NCI-H1105 (cell line): ENCODE measurements around the gene TOX2.

Source experiments
- DNase-seq: peaks from one replicate; lab custom pipeline; 2025; lab: John Stamatoyannopoulos, UW

The TOX2 gene

GRCh38 chr20:43915211-43916072, 790 bp downstream of the TOX2 start:
- no peak for DNase-seq

DNA sequence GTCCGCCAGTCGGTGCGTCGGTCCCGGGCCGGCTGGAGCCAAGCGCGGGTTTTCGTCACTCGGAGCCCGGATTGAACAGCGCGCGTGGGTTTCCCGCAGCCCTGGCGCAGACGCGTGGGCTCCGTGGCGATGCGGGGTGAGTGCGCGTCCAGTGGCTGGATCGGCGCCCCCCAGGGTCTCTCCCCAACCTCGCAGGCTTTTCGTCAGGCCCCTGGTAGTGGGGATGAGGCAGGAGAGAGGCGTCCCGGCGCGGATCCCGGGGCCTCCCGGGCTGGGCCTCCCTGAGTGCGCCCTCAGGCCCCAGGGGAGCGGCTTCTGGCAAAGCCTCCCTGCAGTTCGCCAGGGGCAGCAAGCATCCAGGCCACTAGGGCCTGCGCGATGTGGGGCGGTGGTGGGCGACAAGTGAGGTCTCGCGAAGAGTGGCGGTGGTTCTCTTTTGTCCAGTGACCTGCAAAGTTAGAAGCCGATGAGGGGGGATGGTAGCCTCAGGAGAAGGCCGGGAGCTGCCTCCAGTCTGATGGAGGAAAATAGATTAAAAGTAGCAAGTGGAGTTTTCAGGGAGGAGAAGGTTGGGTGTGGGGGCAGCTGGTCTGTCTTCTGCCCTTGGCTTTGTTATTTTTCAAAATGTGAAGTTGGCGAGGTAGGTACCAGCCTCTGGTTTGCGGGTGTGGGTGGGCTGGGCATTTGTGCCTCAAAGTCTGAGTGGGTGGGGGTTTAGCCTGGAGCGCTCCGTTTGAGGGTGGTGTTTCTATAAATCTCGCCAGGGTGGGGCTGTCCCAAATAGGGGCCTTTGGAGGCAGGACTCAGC, 1.6 kb downstream of the TOX2 start:
- no peak for DNase-seq

- DNase-seq, result no peak
These were observed 2.3 kb downstream of the TOX2 start for GRCh38 chr20:43916881-43917371.

DNA sequence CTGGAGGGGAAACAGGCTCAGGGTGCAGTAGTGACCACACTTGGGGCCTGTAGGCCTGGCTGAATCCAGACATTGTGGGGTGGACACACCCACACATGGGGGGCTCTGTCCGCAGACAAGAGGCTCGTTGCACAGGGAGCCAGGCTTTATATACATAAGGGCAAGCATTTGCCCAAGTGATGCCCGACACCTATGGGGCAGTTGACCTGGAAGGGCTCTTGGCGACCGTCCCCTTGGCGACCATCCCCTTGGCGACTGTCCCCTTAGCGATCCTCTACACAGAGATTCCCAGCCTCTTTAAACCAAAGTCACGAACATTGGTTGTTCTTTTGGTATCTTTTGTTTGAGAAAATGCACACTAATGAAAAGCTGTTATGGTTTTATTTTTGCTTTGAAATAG, 2.7 kb downstream of the TOX2 start:
- peak; percentile 33 for DNase-seq

DNA sequence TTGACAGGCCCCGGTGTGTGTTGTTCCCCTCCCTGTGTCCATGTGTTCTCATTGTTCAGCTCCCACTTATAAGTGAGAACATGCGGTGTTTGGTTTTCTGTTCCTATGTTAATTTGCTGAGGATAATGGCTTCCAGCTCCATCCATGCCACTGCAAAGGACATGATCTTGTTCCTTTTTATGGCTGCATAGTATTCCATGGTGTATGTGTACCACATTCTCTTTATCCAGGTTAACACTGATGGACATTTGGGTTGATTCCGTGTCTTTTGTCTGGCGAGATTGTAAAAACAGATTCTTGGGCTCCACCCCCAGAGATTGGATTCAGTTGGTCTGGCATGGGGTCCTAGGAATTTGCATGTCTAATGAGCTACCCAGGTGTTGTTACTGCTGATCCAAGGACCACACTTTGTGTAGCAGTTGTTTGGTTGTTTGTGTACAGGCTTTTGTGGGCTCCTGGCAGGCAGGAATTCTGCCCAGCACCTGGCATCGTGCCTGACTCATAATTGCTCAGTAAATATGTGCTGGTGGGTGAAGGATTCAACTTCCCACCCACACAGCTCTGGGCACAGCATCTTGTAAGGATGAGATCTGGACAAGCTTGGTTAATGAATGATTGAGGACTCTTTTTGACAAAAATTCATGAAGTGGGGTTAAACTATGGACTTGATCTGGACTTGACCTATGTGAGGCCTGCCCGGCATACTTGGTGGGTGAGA, 5.2 kb downstream of the TOX2 start:
- DNase-seq, result peak; percentile 17

DNA sequence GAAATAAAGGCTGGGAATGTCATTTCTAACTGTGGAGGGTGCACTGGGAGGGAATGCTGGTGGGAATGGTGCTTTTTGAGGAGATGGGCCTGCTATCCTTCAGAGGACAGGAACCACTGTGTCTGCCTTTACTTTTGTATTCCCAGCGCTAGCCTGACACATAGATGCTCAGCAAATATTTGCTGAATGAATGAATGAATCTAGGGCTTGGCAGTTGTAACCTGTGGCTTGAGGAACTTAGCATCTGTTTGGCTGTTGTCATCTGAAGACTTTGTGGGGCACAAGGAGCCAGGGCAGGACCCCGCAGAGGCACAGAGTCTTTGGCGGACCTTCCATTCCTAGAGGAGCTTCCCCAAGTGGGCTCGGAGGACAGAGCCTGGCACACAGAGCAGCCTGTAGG, 6.1 kb downstream of the TOX2 start:
- DNase-seq, result no peak

GRCh38 chr20:43921227-43921780, 6.7 kb downstream of the TOX2 start:
- DNase-seq, result no peak

- DNase-seq, result no peak
These were observed 8.0 kb downstream of the TOX2 start for GRCh38 chr20:43922614-43923013.

- DNase-seq, result no peak
These were observed 8.7 kb downstream of the TOX2 start for GRCh38 chr20:43923322-43923721.

DNA sequence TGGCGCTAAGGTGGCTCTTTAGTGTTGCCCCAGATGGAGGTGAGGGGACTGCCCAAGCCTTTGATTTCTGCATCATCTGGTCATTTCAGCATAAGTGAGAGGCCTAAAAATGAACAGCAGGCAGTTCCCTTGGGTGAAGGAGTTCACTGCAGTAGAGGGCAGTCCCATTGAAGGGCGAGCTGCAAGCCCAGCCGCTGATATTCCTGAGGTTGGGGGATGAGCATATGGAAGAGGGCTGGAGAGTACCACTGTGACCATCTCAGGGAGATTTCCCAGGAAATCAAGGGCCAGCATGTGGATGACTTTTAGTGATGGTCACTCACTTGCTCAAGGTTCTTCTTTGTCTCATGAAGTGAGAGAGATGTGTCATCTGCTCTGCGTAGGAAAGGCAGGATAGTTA, 9.3 kb downstream of the TOX2 start:
- DNase-seq, result no peak

DNA sequence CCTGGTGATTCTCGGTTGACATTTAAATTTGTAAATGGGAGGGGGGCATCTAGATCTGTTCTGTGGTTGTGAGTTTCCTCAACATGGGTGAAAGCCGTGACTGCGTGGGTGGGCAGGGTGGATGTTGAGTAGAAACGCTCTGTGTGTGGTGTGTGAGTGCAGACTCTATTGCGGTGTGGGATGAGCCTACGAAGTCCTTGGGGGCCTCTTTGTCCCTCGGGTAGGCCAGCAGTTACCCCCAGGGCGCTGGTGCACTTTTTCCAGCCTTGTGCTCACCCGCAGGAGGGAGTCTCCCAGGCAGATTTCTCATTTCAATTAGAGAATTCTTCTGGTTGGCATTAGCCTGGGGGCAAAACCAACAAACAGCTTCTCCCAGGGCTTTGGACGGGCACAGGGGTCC, 10.6 kb downstream of the TOX2 start:
- DNase-seq, result no peak

DNA sequence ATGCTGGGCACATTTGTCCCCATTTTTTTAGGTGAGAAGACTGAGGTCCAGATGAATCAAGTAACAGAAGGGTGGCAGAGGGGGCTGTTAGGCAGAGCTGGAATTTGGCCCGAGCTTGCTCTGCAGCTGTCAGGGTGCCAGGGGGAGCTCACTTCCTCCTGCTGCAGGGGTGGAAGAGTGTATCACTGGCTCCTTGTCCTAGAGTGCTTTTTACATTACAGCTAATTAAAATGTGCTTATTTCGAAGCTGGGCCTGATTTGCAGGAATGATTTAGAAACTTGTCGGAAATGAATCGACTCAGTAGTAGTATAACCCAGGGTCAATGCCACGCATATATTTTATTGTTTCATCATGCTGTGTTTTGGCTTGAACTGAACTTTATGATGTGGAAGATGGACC, 11.1 kb downstream of the TOX2 start:
- peak; percentile 70 for DNase-seq

DNA sequence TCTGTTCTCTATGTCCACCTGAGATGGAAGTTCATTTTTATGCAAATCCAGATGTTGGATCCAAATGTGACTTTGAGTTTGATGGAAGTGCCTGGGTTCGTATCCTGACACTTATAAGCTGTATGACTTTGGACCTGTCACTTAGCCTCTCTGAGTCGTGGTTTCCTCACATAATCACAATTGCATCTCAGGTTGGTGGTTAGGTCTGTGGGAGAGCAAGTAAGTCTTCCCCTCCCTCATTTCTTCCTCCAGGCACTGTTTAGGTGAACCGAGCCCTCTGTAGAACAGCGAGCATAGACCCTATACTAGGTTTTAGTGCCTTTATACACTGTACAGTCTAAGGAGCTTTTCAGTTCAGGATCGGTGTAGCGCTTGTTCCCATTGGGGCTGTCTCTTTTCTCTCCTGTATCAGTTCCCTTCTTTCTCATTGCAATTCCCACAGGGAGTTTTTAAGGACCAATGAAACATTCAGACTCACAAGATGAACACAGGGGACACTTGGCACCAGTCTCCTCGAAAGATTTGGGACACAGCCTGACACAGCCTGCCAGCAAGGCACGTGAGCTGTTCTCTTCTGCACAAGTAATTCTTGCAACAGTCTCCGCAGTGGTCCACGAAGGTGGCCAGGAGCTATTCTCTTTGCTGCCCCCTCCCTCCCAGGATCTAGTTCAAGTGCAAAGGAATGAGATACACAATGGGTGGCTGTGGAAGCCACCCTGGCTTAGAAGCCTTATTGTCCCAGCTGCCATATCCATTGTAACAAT, 11.8 kb downstream of the TOX2 start:
- DNase-seq, result no peak

DNA sequence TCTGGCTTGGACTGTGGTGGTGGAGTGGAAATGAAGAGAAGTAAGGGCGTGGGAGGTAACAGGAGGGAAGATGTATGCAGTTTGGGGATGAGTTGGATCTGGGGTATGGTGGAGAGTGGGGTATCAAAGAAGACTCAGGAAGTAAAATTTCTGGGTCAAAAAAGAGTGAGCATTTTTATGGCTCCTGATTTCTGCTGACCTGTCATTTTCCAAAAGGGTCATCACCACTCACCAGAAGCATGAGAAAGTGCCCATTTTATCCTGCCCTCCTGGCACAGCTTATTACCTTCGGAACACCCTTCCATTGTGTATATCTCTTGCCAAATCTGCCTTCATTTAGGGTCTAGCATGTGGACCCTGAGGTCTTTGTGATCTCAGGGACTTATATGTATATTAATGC, 17.3 kb downstream of the TOX2 start:
- no peak for DNase-seq

DNA sequence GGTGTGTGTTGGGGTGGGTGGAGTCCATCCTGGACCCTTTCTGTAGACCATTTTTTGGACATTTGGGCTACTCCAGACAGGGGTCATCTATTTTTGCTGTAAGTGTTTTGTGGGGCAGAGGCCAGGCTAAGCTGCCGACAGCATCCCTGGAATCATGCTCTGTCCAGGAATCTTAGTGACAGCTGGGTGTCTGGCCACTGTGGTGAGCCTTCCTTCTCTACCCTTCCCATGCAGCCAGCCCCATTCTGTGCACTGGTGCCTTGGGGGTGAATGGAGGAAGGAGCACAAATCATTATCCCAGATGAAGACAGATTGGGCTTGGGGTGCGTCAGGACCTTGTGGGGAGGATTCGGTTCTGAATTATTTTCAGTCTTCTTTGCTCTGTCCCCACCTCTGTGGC, 20.2 kb downstream of the TOX2 start:
- DNase-seq, result no peak

DNA sequence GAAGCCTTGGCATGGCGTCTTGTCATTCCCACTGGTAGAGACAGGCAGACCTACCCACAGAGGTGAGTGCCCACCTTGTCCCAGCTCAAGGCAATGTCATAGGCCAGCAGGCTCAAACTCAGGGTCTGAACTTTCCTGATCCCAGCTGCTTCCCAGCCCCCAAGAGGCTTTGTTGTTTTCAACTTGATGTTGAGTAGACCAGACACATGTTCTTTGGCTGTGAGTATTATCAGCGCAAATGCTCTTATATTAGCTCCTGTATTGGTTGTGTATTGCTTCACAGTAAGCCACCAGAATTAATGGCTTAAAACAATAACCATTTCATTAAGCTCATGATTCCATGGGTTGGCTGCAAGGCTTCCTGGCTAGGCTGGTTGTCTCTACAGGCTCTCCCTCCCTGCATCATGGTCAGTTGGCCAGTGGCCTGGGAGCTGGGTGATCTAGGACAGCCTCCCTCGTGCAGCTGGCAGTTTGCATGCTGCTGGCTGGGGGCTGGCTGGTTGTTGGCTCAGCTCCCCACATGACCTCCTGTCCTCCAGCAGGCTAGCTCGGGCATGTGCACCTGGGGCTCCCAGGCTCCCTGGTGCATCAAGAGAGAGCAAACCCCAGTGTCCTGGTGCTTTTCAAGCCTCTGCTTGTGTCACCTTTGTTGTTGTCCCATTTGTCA, 21.6 kb downstream of the TOX2 start:
- DNase-seq, result no peak

DNA sequence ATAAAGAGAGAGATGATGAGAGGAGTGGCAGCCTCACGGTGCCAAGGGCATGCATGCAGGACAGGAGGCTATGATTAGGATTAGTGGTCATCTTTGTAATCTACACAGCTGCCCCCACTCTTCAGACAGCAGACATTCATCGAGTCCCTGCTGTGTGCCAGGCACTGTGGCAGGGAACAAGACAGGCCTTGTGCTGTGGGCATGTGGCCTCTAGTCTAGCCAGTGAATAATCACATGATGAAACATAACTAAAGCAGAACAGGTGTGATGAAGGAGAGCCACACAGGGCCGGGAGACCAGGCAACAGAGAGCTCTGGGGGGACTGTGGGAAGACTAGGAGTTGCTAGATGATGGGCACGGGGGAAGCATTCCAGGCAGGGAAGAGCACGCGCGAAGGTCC, 22.2 kb downstream of the TOX2 start:
- no peak for DNase-seq

- no peak for DNase-seq
These were observed 22.9 kb downstream of the TOX2 start for GRCh38 chr20:43937591-43937990.

DNA sequence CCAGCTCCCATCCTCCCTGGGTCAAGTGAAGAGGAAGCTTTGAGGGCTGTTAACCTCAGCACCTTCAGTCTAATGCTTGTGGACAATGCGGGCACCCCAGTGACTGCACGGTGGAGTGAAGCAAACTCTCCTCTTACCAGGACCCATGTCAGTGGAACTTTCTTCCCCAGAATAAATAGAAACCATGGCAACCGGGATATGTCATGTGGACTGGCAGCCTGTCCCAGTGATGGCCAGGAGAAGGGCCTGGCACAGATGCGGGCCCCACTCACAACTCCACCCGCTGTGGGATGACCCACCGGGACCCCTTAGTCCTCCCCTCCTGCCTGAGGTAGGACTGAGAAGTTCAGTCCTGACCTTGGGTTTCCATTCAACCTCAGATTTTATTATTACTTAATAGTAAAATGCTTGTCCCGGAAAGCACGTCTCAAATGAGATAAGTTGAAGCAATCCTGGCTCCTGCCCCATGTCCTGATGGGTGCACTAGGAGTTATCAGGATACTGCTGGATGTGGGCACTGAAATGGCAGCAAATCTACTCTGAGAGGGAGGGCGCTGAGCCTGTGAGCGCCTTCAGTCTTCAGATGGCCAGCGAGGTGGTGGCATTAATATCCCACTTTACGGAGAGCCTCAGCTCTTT, 23.5 kb downstream of the TOX2 start:
- DNase-seq, result no peak
